Parathyroid adenoma (tissue), 2 donors: ENCODE results near the gene DACT3.

ENCODE experiments used
- H2AFZ ChIP-seq: fragments of 300-600 bp; sonication (generic); one replicate; pipeline ENCODE4 v1.7.0; 2017; ENCODE audit warnings: antibody characterized with exemption, mild to moderate bottlenecking
- H3K27ac ChIP-seq: fragments of 300-600 bp; sonication (generic); one replicate; pipeline ENCODE4 v1.7.0; 2017
- H3K27me3 ChIP-seq: fragments of 300-600 bp; sonication (generic); one replicate; pipeline ENCODE4 v1.7.0; 2017; ENCODE audit warnings: low read length; ENCODE audit not compliant: control insufficient read depth, insufficient read depth
- H3K36me3 ChIP-seq: fragments of 300-600 bp; sonication (generic); one replicate; pipeline ENCODE4 v1.7.0; 2017; ENCODE audit warnings: low read length; ENCODE audit not compliant: control insufficient read depth, insufficient read depth
- H3K4me1 ChIP-seq: fragments of 300-600 bp; sonication (generic); one replicate; pipeline ENCODE4 v1.7.0; 2017; ENCODE audit warnings: control low read depth
- H3K4me2 ChIP-seq: fragments of 300-600 bp; sonication (generic); one replicate; pipeline ENCODE4 v1.7.0; 2017; ENCODE audit warnings: low read length
- H3K4me3 ChIP-seq: fragments of 300-600 bp; sonication (generic); one replicate; pipeline ENCODE4 v1.7.0; 2017; ENCODE audit warnings: low read depth, low read length
- H3K79me2 ChIP-seq: fragments of 300-600 bp; sonication (generic); one replicate; pipeline ENCODE4 v1.7.0; 2017; ENCODE audit warnings: control low read depth
- H3K9ac ChIP-seq: fragments of 300-600 bp; sonication (generic); one replicate; pipeline ENCODE4 v1.7.0; 2017; ENCODE audit warnings: mild to moderate bottlenecking
- H3K9me3 ChIP-seq: fragments of 300-600 bp; sonication (generic); one replicate; pipeline ENCODE4 v1.7.0; 2017; ENCODE audit warnings: low read length; ENCODE audit not compliant: control insufficient read depth
- TF ChIP-seq, protein P1 (sequence below): fragments of 300-600 bp; sonication (generic); IDR thresholded peaks from one replicate; pipeline ENCODE4 v1.7.0; 2017; ENCODE audit warnings: antibody characterized with exemption, mild to moderate bottlenecking
- donor health status: primary hyperparathyroidism.

The DACT3 gene

GRCh38 chr19:46654621-46655152 is 6.3 kb downstream of the DACT3 start:
- Histone ChIP-seq H3K9me3 (no peaks in the 10 kb centered on the region), H3K9ac (no peak overlapping the region), H3K27ac (no peak overlapping the region), H3K79me2 (no peaks in the 10 kb centered on the region), H3K4me1 (peaks cover 4% of the 10 kb centered on the region), H2AFZ (no peak overlapping the region), H3K36me3 (no peaks in the 10 kb centered on the region), H3K27me3 (no peaks in the 10 kb centered on the region), H3K4me3 (no peak overlapping the region), H3K4me2 (no peak overlapping the region)
- TF ChIP-seq, protein P1, sequence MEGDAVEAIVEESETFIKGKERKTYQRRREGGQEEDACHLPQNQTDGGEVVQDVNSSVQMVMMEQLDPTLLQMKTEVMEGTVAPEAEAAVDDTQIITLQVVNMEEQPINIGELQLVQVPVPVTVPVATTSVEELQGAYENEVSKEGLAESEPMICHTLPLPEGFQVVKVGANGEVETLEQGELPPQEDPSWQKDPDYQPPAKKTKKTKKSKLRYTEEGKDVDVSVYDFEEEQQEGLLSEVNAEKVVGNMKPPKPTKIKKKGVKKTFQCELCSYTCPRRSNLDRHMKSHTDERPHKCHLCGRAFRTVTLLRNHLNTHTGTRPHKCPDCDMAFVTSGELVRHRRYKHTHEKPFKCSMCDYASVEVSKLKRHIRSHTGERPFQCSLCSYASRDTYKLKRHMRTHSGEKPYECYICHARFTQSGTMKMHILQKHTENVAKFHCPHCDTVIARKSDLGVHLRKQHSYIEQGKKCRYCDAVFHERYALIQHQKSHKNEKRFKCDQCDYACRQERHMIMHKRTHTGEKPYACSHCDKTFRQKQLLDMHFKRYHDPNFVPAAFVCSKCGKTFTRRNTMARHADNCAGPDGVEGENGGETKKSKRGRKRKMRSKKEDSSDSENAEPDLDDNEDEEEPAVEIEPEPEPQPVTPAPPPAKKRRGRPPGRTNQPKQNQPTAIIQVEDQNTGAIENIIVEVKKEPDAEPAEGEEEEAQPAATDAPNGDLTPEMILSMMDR = no peak

DNA sequence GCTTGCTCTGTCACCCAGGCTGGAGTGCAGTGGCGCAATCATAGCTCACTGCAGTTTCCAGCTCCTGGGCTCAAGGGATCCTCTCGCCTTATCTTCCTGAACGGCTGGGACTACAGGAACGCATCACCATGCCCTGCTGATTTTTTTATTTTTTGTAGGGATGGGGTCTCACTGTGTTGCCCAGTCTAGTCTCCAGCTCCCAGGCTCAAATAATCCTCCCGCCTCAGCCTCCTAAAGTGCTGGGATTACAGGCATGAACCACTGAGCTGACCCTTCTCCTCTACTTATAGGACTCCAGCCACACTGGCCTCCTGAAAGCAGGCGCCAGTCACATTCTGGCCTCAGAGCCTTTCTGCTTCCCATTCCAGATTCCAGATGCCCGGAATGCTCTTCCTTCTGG is 10.5 kb downstream of the DACT3 start:
- no peak overlapping the region for H3K9ac ChIP-seq
- H3K4me2 ChIP-seq = no peak overlapping the region
- no peak overlapping the region for H3K4me3 ChIP-seq
- H3K36me3 ChIP-seq = no peaks in the 10 kb centered on the region
- H3K9me3 ChIP-seq = no peaks in the 10 kb centered on the region
- H2AFZ ChIP-seq = no peak overlapping the region
- H3K79me2 ChIP-seq = no peaks in the 10 kb centered on the region
- H3K4me1 ChIP-seq = no peaks in the 10 kb centered on the region
- TF ChIP-seq, protein P1 = no peak
- H3K27ac ChIP-seq = no peak overlapping the region
- no peaks in the 10 kb centered on the region for H3K27me3 ChIP-seq

- H3K4me2 ChIP-seq = no peak overlapping the region
- H3K4me1 ChIP-seq = no peaks in the 10 kb centered on the region
- H3K27ac ChIP-seq = no peak overlapping the region
- H2AFZ ChIP-seq = no peak overlapping the region
- H3K79me2 ChIP-seq = no peaks in the 10 kb centered on the region
- TF ChIP-seq, protein P1 = no peak
- H3K9ac ChIP-seq = no peak overlapping the region
- H3K27me3 ChIP-seq = no peaks in the 10 kb centered on the region
- no peaks in the 10 kb centered on the region for H3K36me3 ChIP-seq
- H3K9me3 ChIP-seq = no peaks in the 10 kb centered on the region
- H3K4me3 ChIP-seq = no peak overlapping the region
These were observed 11.7 kb downstream of the DACT3 start for GRCh38 chr19:46648961-46649960.

- H3K27ac ChIP-seq = no peak overlapping the region
- H3K9me3 ChIP-seq = no peaks in the 10 kb centered on the region
- TF ChIP-seq, protein P1 = no peak
- H3K36me3 ChIP-seq = no peaks in the 10 kb centered on the region
- no peaks in the 10 kb centered on the region for H3K27me3 ChIP-seq
- H3K4me1 ChIP-seq = no peaks in the 10 kb centered on the region
- no peak overlapping the region for H3K9ac ChIP-seq
- H3K4me2 ChIP-seq = no peak overlapping the region
- H3K4me3 ChIP-seq = no peak overlapping the region
- no peaks in the 10 kb centered on the region for H3K79me2 ChIP-seq
- H2AFZ ChIP-seq = no peak overlapping the region
These were observed 12.7 kb downstream of the DACT3 start for GRCh38 chr19:46648060-46648960.
